ENCODE data around the gene TTLL5. TPM values are rescaled to one million over a fixed set of nuclear protein-coding genes. Genes with fewer than 3 reads are reported as not detected.
A peak's percentile ranks its signal among the peaks of the same experiment; 100 is the strongest.

Gene TTLL5
- total and polyA plus RNA-seq, 2 of the 13 experiments (the other 11 are each of a cell fraction or from before 2014, with no cell fraction given), result 11.8 to 18.8 TPM

GRCh38 chr14:75989134-75989533 lies 328.1 kb downstream of the TTLL5 start (continued):
- TF ChIP-seq ZNF790 (CRISPR knock-in tag; IDR thresholded peaks at IDR 0.05; ENCODE audit: borderline replicate concordance), result no peak
- TF ChIP-seq ZUFSP (CRISPR knock-in tag; IDR thresholded peaks at IDR 0.05; ENCODE audit: borderline replicate concordance), result no peak
- no peak for TF ChIP-seq ZKSCAN1 (IDR thresholded peaks at IDR 0.05; ENCODE audit: low read length)
- TF ChIP-seq ZNF296 (CRISPR knock-in tag; conservative IDR thresholded peaks at IDR 0.05), result no peak
- peak; percentile 75 for TF ChIP-seq FOSL2 (CRISPR knock-in tag; IDR thresholded peaks at IDR 0.05)
- no peak for TF ChIP-seq ZEB1 (IDR thresholded peaks at IDR 0.05; ENCODE audit: insufficient replicate concordance, low read depth)
- no peak for TF ChIP-seq GTF3A (CRISPR knock-in tag; conservative IDR thresholded peaks at IDR 0.05)
- TF ChIP-seq ZZZ3 (CRISPR knock-in tag; IDR thresholded peaks at IDR 0.05; ENCODE audit: borderline replicate concordance), result no peak
- TF ChIP-seq NFE2L2 (IDR thresholded peaks at IDR 0.05; ENCODE audit: low read length), result no peak
- peak; percentile 51; the same call in 1 of the 2 replicates for TF ChIP-seq HDAC2 (CRISPR knock-in tag; IDR thresholded peaks at IDR 0.05)
- TF ChIP-seq SATB2 (CRISPR knock-in tag; IDR thresholded peaks at IDR 0.05), result no peak
- TF ChIP-seq MYC (CRISPR knock-in tag; IDR thresholded peaks at IDR 0.05; ENCODE audit: borderline replicate concordance), result no peak
- TF ChIP-seq ZNF660 (CRISPR knock-in tag; IDR thresholded peaks at IDR 0.05; ENCODE audit: borderline replicate concordance, low read depth), result no peak
- TF ChIP-seq NRL (CRISPR knock-in tag; IDR thresholded peaks at IDR 0.05; ENCODE audit: borderline replicate concordance), result no peak
- peak; percentile 57 for TF ChIP-seq ISL2 (CRISPR knock-in tag; IDR thresholded peaks at IDR 0.05)
- no peak for TF ChIP-seq ZNF878 (CRISPR knock-in tag; IDR thresholded peaks at IDR 0.05)
- no peak for TF ChIP-seq ZKSCAN5 (CRISPR knock-in tag; IDR thresholded peaks at IDR 0.05)
- peak; percentile 31; the same call in 1 of the 2 replicates for TF ChIP-seq ZNF614 (CRISPR knock-in tag; IDR thresholded peaks at IDR 0.05; ENCODE audit: borderline replicate concordance)
- TF ChIP-seq ZNF562 (CRISPR knock-in tag; IDR thresholded peaks at IDR 0.05; ENCODE audit: borderline replicate concordance), result no peak
- no peak for TF ChIP-seq ZSCAN31 (CRISPR knock-in tag; IDR thresholded peaks at IDR 0.05; ENCODE audit: low read depth)
- no peak for TF ChIP-seq MIER2 (CRISPR knock-in tag; IDR thresholded peaks at IDR 0.05)
- no peak for TF ChIP-seq ZNF619 (CRISPR knock-in tag; IDR thresholded peaks at IDR 0.05)
- TF ChIP-seq ZNF34 (CRISPR knock-in tag; IDR thresholded peaks at IDR 0.05; ENCODE audit: borderline replicate concordance), result no peak
- no peak for TF ChIP-seq RNF2 (conservative IDR thresholded peaks at IDR 0.05; ENCODE audit: low read depth)
- TF ChIP-seq FOXA3 (CRISPR knock-in tag; IDR thresholded peaks at IDR 0.05), result peak; percentile 53; the same call in 1 of the 2 replicates
- TF ChIP-seq ZNF740 (CRISPR knock-in tag; IDR thresholded peaks at IDR 0.05), result no peak
- no peak for TF ChIP-seq PCBP1 (IDR thresholded peaks at IDR 0.05; ENCODE audit: borderline replicate concordance, low read depth, low read length)
- TF ChIP-seq ZNF451 (CRISPR knock-in tag; IDR thresholded peaks at IDR 0.05), result no peak
- no peak for TF ChIP-seq ZNF766 (CRISPR knock-in tag; IDR thresholded peaks at IDR 0.05; ENCODE audit: borderline replicate concordance)
- TF ChIP-seq ZNF652 (CRISPR knock-in tag; IDR thresholded peaks at IDR 0.05; ENCODE audit: borderline replicate concordance, low read depth), result no peak
- no peak for TF ChIP-seq FOXC1 (CRISPR knock-in tag; IDR thresholded peaks at IDR 0.05; ENCODE audit: borderline replicate concordance)
- TF ChIP-seq ZNF160 (CRISPR knock-in tag; IDR thresholded peaks at IDR 0.05), result no peak
- no peak for TF ChIP-seq ZNF709 (CRISPR knock-in tag; IDR thresholded peaks at IDR 0.05)
- TF ChIP-seq ZNF720 (CRISPR knock-in tag; IDR thresholded peaks at IDR 0.05), result no peak
- no peak for TF ChIP-seq ZFP62 (CRISPR knock-in tag; IDR thresholded peaks at IDR 0.05)
